HG02870 (cell line): ENCODE data around the gene PLA2G12A.
"Not testable (repeated sequence)": the region's sequence is repeated elsewhere in the genome, so short reads cannot be mapped to it uniquely, and the experiment has no call there.

Source experiments
- ATAC-seq: cut with Tn5 transposase; IDR thresholded peaks from one replicate; pipeline ENCODE4 v1.9.1; 2021; ENCODE audit warnings: mild to moderate bottlenecking, moderate library complexity; ENCODE audit not compliant: unreplicated experiment

Gene PLA2G12A

DNA sequence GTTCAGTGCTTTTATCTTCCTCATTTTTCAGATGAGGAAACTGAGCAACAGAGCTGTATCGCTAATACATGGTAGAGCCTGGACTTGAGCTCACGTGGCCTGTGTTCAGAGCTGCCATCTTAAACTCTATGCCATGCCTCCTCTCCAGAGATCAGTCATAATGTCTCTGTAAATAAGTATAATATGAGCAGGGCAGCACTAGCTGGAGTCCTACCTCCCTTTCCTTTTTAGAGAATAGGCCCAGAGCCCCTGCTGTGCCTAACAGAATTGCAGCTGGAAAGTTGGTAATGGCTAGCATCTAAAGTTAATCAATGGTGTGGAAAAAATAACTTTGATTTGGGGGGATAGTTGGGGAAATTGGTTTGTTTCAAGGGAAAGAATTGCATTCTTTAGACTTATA, 47.0 kb downstream of the PLA2G12A start:
- ATAC-seq = no peak

DNA sequence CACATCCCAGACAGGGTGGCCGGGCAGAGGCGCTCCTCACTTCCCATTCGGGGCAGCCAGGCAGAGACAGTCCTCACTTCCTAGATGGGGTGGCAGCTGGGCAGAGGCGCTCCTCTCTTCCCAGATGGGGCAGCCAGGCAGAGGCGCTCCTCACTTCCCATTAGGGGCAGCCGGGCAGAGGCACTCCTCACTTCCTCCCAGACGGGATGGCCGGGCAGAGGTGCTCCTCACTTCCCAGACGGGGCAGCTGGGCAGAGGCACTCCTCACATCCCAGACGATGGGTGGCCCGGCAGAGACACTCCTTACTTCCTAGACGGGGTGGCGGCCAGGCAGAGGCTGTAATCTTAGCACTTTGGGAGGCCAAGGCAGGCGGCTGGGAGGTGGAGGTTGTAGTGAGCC, 50.9 kb downstream of the PLA2G12A start:
- ATAC-seq = not testable (repeated sequence)

- not testable (repeated sequence) for ATAC-seq
These were observed 51.4 kb downstream of the PLA2G12A start for GRCh38 chr4:109678472-109678871.

DNA sequence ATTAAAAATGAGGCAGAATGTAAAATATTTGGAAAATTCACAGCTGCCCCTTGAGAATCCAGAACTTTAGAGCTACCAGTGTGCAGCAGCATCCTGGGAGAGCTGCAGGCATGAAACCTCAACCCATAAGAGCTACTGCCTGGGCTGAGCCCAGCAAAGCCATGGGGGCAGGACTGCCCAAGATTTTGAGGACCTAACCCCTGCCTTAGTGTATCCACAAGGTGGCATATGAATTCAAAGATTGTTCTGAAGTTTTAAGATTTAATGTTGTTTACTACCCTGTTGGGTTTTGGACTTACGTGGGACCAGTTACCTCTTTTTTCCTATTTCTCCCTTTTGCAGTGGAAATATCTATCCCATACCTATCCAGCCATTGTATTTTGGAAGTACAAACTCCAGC, 53.0 kb downstream of the PLA2G12A start:
- ATAC-seq = no peak

- no peak for ATAC-seq
These were observed 54.0 kb downstream of the PLA2G12A start for GRCh38 chr4:109675843-109676242.

DNA sequence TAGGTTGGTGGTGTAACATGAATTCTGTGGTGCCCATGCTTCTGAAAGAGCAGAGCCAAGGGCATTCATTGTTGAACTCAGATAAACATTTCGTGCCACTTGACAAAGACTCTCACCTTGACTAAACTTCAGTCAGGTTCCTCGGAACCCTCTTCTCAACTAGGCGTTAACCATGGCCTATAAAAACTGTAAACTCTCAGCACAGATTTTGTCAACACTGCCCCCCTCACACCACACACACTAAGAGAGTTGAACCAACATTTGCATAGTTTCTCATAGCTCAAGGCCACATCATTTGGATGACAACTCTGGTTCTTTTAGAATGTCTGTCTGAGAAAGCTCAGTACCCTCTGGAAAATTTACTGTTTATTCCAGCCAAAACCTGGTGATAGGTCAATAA, 54.7 kb downstream of the PLA2G12A start:
- ATAC-seq = no peak

GRCh38 chr4:109673303-109673702, 56.6 kb downstream of the PLA2G12A start:
- no peak for ATAC-seq

DNA sequence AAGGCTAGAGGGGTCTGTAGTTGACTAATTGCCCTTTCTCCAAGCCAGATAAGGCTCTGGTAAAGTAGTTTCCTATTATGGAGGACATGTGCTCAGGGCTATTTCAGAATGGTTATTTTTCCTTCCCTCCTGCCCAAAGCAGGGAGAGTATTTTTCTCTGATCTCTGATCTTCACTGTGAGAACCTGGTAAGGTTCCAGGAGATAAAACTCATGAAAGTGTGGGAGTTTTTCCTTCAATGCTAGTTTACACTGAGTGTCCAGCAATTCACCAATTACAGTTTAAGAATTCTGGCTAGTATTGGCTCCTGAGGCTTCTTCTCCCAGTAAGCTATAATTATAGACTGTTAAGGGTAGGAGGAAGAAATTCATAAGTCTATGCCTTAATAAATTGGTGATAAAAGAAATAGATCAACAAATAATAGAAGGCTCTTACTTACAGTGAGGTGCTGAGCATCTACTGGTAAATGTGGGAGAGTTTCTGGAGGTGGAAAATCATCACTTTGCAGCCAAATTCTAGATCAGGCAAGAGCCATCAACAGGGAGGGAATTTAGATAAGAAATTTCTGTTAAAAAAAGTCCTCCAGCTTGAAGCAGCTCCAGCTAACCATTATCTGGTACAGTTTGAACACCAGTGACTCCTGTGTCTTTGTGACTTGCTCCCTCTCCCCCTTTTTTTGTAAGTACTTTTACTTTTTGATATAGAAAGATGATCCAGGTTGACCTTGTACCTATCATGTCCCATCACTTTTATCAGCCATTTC, 57.5 kb downstream of the PLA2G12A start:
- ATAC-seq = no peak

DNA sequence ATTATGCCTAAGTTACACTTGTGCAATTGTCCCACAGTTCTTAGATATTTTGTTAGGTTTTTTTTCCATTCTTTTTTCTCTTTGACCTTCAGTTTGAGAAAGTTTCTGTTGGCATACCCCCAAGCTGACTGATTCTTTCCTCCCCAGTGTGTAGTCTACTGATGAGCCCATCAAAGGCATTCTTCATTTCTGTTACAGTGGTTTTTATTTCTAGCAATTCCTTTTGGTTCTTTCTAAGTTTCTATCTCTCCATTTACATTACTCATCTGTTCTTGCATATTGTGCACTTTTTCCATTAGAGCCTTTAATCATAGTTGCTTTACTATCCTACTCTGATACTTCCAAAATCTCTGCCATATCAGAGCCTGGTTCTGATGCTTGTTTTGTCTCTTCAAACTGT, 58.5 kb downstream of the PLA2G12A start:
- ATAC-seq = no peak

- no peak for ATAC-seq
These were observed 63.9 kb downstream of the PLA2G12A start for GRCh38 chr4:109665783-109666485.

GRCh38 chr4:109662771-109663170, 67.1 kb downstream of the PLA2G12A start:
- no peak for ATAC-seq

- ATAC-seq = no peak
These were observed 67.8 kb downstream of the PLA2G12A start for GRCh38 chr4:109662116-109662515.
